ENCODE measurements around the gene SPNS1.

- no peak for TF ChIP-seq CTCF (IDR thresholded peaks at IDR 0.05)
- no peak for TF ChIP-seq EZH2 (IDR thresholded peaks at IDR 0.05; ENCODE audit: borderline replicate concordance, insufficient read depth, low read depth, low read length, poor library complexity, severe bottlenecking)
These were observed 15.9 kb downstream of the SPNS1 start for GRCh38 chr16:28990375-28991040.
